Activated naive CD8-positive, alpha-beta T cell (primary cell): ENCODE data around the gene CYP4F22.

ENCODE experiments used
- H3K27ac Mint-ChIP-seq: one replicate; pipeline ENCODE4 v1.8.0; 2021; ENCODE audit warnings: mixed read lengths
- H3K27me3 Mint-ChIP-seq: one replicate; pipeline ENCODE4 v1.8.0; 2021; ENCODE audit warnings: mixed read lengths
- H3K36me3 Mint-ChIP-seq: one replicate; pipeline ENCODE4 v1.8.0; 2021; ENCODE audit warnings: mixed read lengths
- H3K4me1 Mint-ChIP-seq: one replicate; pipeline ENCODE4 v1.8.0; 2021; ENCODE audit warnings: low read depth, mixed read lengths
- H3K4me3 Mint-ChIP-seq: one replicate; pipeline ENCODE4 v1.8.0; 2021; ENCODE audit warnings: mild to moderate bottlenecking, mixed read lengths
- H3K9me3 Mint-ChIP-seq: one replicate; pipeline ENCODE4 v1.8.0; 2021; ENCODE audit warnings: low read depth, mixed read lengths

The CYP4F22 gene

DNA sequence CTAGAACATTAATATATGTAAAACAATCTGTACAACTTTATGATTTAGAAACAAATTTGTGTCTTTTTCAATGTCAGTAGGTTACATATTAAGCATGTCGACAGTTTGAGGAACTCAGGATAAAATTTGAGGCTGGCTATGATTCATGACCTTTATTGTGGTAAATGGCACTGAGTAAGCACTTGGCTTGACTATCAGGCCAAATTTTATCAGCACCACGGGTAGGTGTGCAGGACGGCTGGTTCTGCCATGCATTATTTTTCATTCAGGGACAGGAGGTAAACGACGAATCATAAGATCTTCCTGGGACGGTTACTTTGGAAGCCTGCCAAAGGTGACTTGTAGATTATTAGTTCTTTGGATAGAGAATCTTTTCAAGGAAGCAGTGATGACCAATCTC, 86.7 kb downstream of the CYP4F22 start:
- H3K27ac Mint-ChIP-seq = no peak overlapping the region
- H3K9me3 Mint-ChIP-seq = peaks cover 7% of the 10 kb centered on the region
- peaks cover 3% of the 10 kb centered on the region for H3K36me3 Mint-ChIP-seq
- no peak overlapping the region for H3K4me3 Mint-ChIP-seq
- peaks cover 27% of the 10 kb centered on the region for H3K27me3 Mint-ChIP-seq
- H3K4me1 Mint-ChIP-seq = no peaks in the 10 kb centered on the region
